Measurements from ENCODE around the gene GIN1. TPM values are rescaled to one million over a fixed set of nuclear protein-coding genes. Genes with fewer than 3 reads are reported as not detected.
A peak's percentile ranks its signal among the peaks of the same experiment; 100 is the strongest.

The GIN1 gene
- total RNA-seq, 2 experiments from 2014 or later: 3.9 to 5.8 TPM

- DNase-seq (ENCODE audit: low spot score): peak; percentile 4
- no peaks in the 10 kb centered on the region for H3K36me3 ChIP-seq (ENCODE audit: insufficient read depth, low read length)
- TF ChIP-seq CTCF (conservative IDR thresholded peaks at IDR 0.05; ENCODE audit: low read length) (peak; percentile 29; the same call in 1 of the 2 replicates), EZH2phosphoT487 (IDR thresholded peaks at IDR 0.05; ENCODE audit: borderline replicate concordance, low read depth, low read length) (no peak)
- H2AFZ ChIP-seq (ENCODE audit: low read length): no peak overlapping the region
- no peaks in the 10 kb centered on the region for H3K9me2 ChIP-seq (ENCODE audit: insufficient read depth, low read length)
- no peaks in the 10 kb centered on the region for H3K9me3 ChIP-seq (ENCODE audit: low read length)
- intact Hi-C loops (cut with micrococcal nuclease; ENCODE audit: unreplicated experiment): no loop called here
- CTCF ChIA-PET (ENCODE audit: unreplicated experiment): no interaction called here
- H4K20me1 ChIP-seq (ENCODE audit: insufficient read depth, low read length): no peaks in the 10 kb centered on the region
- no peak overlapping the region for H3K27ac ChIP-seq (ENCODE audit: low read depth, low read length, poor library complexity, severe bottlenecking)
- no peak overlapping the region for H3K4me2 ChIP-seq (ENCODE audit: low read length)
- POLR2A ChIA-PET: no interaction called here
- H3K79me2 ChIP-seq (ENCODE audit: insufficient read depth, low read depth, low read length): no peaks in the 10 kb centered on the region
- no peaks in the 10 kb centered on the region for H3K4me1 ChIP-seq (ENCODE audit: insufficient read depth, low read length, poor library complexity, severe bottlenecking)
- no TSS peak for BruUV-seq (replicated peaks)
- no peak overlapping the region for H3K4me3 ChIP-seq (ENCODE audit: low read depth, low read length, poor library complexity, severe bottlenecking)
Measured at GRCh38 chr5:103037673-103038455, 82.1 kb downstream of the GIN1 start.

GRCh38 chr5:103036601-103037000, 83.3 kb downstream of the GIN1 start:
- no peaks in the 10 kb centered on the region for H3K36me3 ChIP-seq (ENCODE audit: insufficient read depth, low read length)
- H3K4me1 ChIP-seq (ENCODE audit: insufficient read depth, low read length, poor library complexity, severe bottlenecking): no peaks in the 10 kb centered on the region
- no peak overlapping the region for H3K27ac ChIP-seq (ENCODE audit: low read depth, low read length, poor library complexity, severe bottlenecking)
- H3K4me3 ChIP-seq (ENCODE audit: low read depth, low read length, poor library complexity, severe bottlenecking): no peak overlapping the region
- H3K9me2 ChIP-seq (ENCODE audit: insufficient read depth, low read length): no peaks in the 10 kb centered on the region
- BruUV-seq (replicated peaks): no TSS peak
- no peak overlapping the region for H3K4me2 ChIP-seq (ENCODE audit: low read length)
- no peaks in the 10 kb centered on the region for H3K9me3 ChIP-seq (ENCODE audit: low read length)
- no peaks in the 10 kb centered on the region for H4K20me1 ChIP-seq (ENCODE audit: insufficient read depth, low read length)
- intact Hi-C loops (cut with micrococcal nuclease; ENCODE audit: unreplicated experiment): no loop called here
- H2AFZ ChIP-seq (ENCODE audit: low read length): no peak overlapping the region
- TF ChIP-seq CTCF (conservative IDR thresholded peaks at IDR 0.05; ENCODE audit: low read length) (no peak), EZH2phosphoT487 (IDR thresholded peaks at IDR 0.05; ENCODE audit: borderline replicate concordance, low read depth, low read length) (no peak)
- ChIA-PET POLR2A (no interaction called here), CTCF (ENCODE audit: unreplicated experiment) (no interaction called here)
- DNase-seq (ENCODE audit: low spot score): no peak
- no peaks in the 10 kb centered on the region for H3K79me2 ChIP-seq (ENCODE audit: insufficient read depth, low read depth, low read length)

Other genes starting within 250 kb of the GIN1 start
- 45.5 and 50.3 TPM in 2 replicates for gene PPIP5K2, start 163 bp upstream of the GIN1 start, total RNA-seq (2014; rRNA removed; shearing (Covaris generic))
- gene PPIP5K2, start 163 bp upstream of the GIN1 start, total RNA-seq (2022): 80.0 and 91.0 TPM in 2 replicates
- gene MACIR, start 138.6 kb upstream of the GIN1 start, total RNA-seq (2014; rRNA removed; shearing (Covaris generic)): 10.9 and 13.8 TPM in 2 replicates
- 9.1 and 11.7 TPM in 2 replicates for gene MACIR, start 138.6 kb upstream of the GIN1 start, total RNA-seq (2022)

Data from OCI-LY7 (cell line).